Naive thymus-derived CD4-positive, alpha-beta T cell (primary cell): ENCODE results near the gene KRTAP2-3. TPM values are rescaled to one million over a fixed set of nuclear protein-coding genes. Genes with fewer than 3 reads are reported as not detected.
"Not testable (repeated sequence)": the region's sequence is repeated elsewhere in the genome, so short reads cannot be mapped to it uniquely, and the experiment has no call there.

Experiments used
- ATAC-seq: fragments of 150-1000 bp; cut with Tn5 transposase; 2 replicates; pipeline ENCODE4 v1.10.0; 2021; ENCODE audit warnings: mild to moderate bottlenecking, moderate library complexity
- CTCF ChIA-PET: fragments of 350-600 bp; sonication (Branson Sonifier 250); formaldehyde crosslinking; loops from one replicate; lab custom pipeline; 2021; ENCODE audit warnings: antibody characterized with exemption; lab: Charles Lee
- POLR2A ChIA-PET: fragments of 350-600 bp; sonication (Branson Sonifier 250); formaldehyde crosslinking; loops from one replicate; lab custom pipeline; 2021; ENCODE audit warnings: antibody characterized with exemption, inconsistent platforms; lab: Charles Lee
- DNase-seq, 9 donors: peaks; one replicate each; pipeline versions ENCODE4 v3.0.0 to v3.0.0-alpha.2; 2020 to 2022; ENCODE audit warnings: mixed read lengths in 1 of 9
- H3K27ac ChIP-seq: one replicate; pipeline ENCODE4 v1.7.0; 2013; ENCODE audit warnings: mild to moderate bottlenecking, low read depth, low read length, moderate library complexity
- H3K27me3 ChIP-seq, 2 donors: one replicate each; pipeline ENCODE4 v1.7.0; 2013; ENCODE audit warnings: low read length in 2 of 2, mild to moderate bottlenecking in 2 of 2, moderate library complexity in 2 of 2; ENCODE audit not compliant: control insufficient read depth in 2 of 2, insufficient read depth in 2 of 2
- H3K36me3 ChIP-seq, 3 experiments: 1 replicate in 2 of 3; 2 replicates in 1 of 3; pipeline ENCODE4 v1.7.0; 2013; ENCODE audit warnings: low read length in 3 of 3, mild to moderate bottlenecking in 3 of 3, moderate library complexity in 1 of 3; ENCODE audit not compliant: insufficient read depth in 3 of 3, control insufficient read depth in 2 of 3
- H3K4me1 ChIP-seq, 2 donors: one replicate each; pipeline ENCODE4 v1.7.0; 2013; ENCODE audit warnings: low read length in 2 of 2, mild to moderate bottlenecking in 2 of 2, moderate library complexity in 1 of 2; ENCODE audit not compliant: control insufficient read depth in 2 of 2, insufficient read depth in 2 of 2
- H3K4me3 ChIP-seq: 2 replicates; pipeline ENCODE4 v1.7.0; 2013; ENCODE audit warnings: mild to moderate bottlenecking, low read length
- H3K9me3 ChIP-seq, 3 experiments: 1 replicate in 2 of 3; 2 replicates in 1 of 3; pipeline ENCODE4 v1.7.0; 2013; ENCODE audit warnings: low read length in 3 of 3; ENCODE audit not compliant: control insufficient read depth in 2 of 3
- H3K27ac Mint-ChIP-seq, 9 donors: one replicate each; pipeline ENCODE4 v1.8.0; 2020 to 2022; ENCODE audit warnings: mixed read lengths in 9 of 9, mild to moderate bottlenecking in 8 of 9, moderate library complexity in 5 of 9, inconsistent platforms in 2 of 9
- H3K27me3 Mint-ChIP-seq, 5 donors: one replicate each; pipeline ENCODE4 v1.8.0; 2021 to 2022; ENCODE audit warnings: mixed read lengths in 5 of 5, mild to moderate bottlenecking in 1 of 5
- H3K36me3 Mint-ChIP-seq, 5 donors: one replicate each; pipeline ENCODE4 v1.8.0; 2020 to 2022; ENCODE audit warnings: mixed read lengths in 5 of 5, mild to moderate bottlenecking in 3 of 5, inconsistent platforms in 1 of 5
- H3K4me1 Mint-ChIP-seq, 7 donors: one replicate each; pipeline ENCODE4 v1.8.0; 2020 to 2022; ENCODE audit warnings: mixed read lengths in 7 of 7, mild to moderate bottlenecking in 3 of 7, inconsistent platforms in 1 of 7
- H3K4me3 Mint-ChIP-seq, 10 donors: one replicate each; pipeline ENCODE4 v1.8.0; 2020 to 2022; ENCODE audit warnings: mild to moderate bottlenecking in 10 of 10, mixed read lengths in 10 of 10, moderate library complexity in 6 of 10, inconsistent platforms in 2 of 10
- H3K9me3 Mint-ChIP-seq, 11 donors: one replicate each; pipeline ENCODE4 v1.8.0; 2020 to 2022; ENCODE audit warnings: mixed read lengths in 11 of 11, mild to moderate bottlenecking in 4 of 11, inconsistent platforms in 1 of 11, moderate library complexity in 1 of 11
- intact Hi-C, 2 donors: fragments of 100-400 bp; cut with micrococcal nuclease; formaldehyde crosslinking; loops; one replicate each; pipeline ENCODE4 v1.15.1; 2023
- polyA plus RNA-seq, 2 donors: library from polyadenylated mRNA; unstranded; fragments of 300-500 nt; fragmentation: Illumina TruSeq; gene quantifications; one replicate each; pipeline ENCODE4 v1.2.3, GENCODE V29; 2021
- total RNA-seq, 6 experiments: library from RNA in 5 of 6; stranded (reverse) in 5 of 6; gene quantifications; 1 replicate in 5 of 6; 2 replicates in 1 of 6; pipeline ENCODE4 v1.2.3 and lab custom pipeline; 2021 to 2026

KRTAP2-3 gene, protein sequence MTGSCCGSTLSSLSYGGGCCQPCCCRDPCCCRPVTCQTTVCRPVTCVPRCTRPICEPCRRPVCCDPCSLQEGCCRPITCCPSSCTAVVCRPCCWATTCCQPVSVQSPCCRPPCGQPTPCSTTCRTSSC
- total RNA-seq (not detected), polyA plus RNA-seq (not detected), total RNA-seq (lab: John Stamatoyannopoulos, UW) (not detected)

DNA sequence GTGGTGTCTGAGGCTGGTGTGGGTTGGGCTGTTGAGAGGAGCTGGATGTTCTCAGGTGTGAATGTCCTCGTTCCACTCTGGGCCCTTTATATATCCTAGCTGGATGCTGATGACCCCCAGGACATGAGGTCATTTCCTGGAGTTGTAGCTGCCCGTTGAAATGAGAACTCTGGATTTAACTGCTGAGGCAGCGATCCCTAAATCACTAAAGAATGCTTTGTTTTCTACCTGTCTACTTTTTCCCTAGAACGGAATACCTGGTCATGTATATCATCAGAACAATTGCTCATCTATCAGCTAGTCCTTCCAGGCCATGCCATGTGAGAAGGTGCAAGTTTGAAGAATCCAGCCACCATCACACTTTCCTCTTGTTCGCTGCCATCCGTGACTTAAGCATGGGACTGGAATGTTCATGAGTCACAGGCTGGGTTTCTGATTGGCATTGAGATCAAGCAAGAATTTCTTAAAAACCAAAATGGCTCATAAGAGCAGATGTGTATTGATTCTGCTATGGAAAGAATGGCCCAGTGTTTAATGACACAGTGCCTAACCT is at the start of gene KRTAP2-3:
Gene KRTAP2-3, minus strand, starts transcription at position 63 of the 553 bp plus-strand sequence. CDS start 64 bp downstream, outside the sequence.
- Mint-ChIP-seq H3K9me3 (peaks cover 0 to 8% (median 0%) of the 10 kb centered on the region in 11 donors), H3K36me3 (peaks cover 0 to 3% (median 0%) of the 10 kb centered on the region in 5 donors), H3K4me1 (no peaks in the 10 kb centered on the region), H3K27me3 (peaks cover 26 to 62% (median 42%) of the 10 kb centered on the region in 5 donors), H3K27ac (no peak within 1 kb of the TSS), H3K4me3 (no peak within 1 kb of the TSS)
- ChIA-PET CTCF (no interaction called here), POLR2A (no interaction called here)
- H3K27ac ChIP-seq, result no peak within 1 kb of the TSS
- ATAC-seq, result no peak
- H3K27me3 ChIP-seq, result no peaks in the 10 kb centered on the region
- H3K4me1 ChIP-seq, result no peaks in the 10 kb centered on the region
- no peak for DNase-seq
- no peaks in the 10 kb centered on the region for H3K9me3 ChIP-seq
- no peaks in the 10 kb centered on the region for H3K36me3 ChIP-seq
- intact Hi-C loops, result no loop called here
- H3K4me3 ChIP-seq, result no peak within 1 kb of the TSS

DNA sequence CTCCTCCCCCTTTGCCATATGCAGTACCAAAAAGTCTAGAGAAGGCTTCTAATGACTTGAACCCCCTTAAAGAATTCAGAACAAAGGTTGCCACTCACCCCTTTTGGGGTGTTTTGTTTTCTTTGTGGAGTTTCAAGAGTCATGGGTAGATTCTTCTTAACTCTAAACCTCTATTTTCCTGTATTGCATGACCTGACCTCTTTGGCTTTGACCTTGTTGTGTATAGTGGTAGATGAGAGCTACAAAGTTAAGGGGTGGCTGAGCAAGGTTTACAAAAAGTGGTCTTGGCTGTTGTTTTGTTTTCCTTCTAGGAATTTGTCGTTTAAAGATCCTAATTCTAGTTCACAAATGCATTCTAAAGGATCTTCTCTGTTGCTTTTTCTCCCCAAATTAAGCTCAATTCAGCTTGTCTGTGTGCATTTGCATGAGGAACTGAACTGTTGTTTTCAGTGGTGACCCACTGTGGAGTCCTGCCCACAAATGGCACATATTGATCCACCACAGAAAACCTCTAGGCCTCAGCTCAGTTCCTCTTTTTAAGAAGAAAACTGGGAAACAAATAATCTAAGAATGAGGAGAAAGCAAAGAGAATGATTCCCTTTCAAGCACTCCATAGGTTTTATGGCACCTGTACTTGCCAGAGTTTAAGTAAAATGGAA is 48.9 kb upstream of the KRTAP2-3 start:
- H3K27ac ChIP-seq, ATAC-seq, H3K9me3 ChIP-seq, intact Hi-C loops, H3K4me3 ChIP-seq, DNase-seq, H3K27me3 ChIP-seq, H3K4me1 ChIP-seq, H3K36me3 ChIP-seq: not testable (repeated sequence)
- ChIA-PET CTCF (interaction anchor here (0.9 kb wide), 1 partner anchor 214 kb away, joined by 3 read pairs; no protein-coding TSS in a partner anchor), POLR2A (interaction anchor here (0.7 kb wide), 1 partner anchor 42 kb away, joined by 4 read pairs; no protein-coding TSS in a partner anchor)
- Mint-ChIP-seq H3K4me3 (peak overlapping the region in 3 of 10 donors; percentile 33 to 42 (median 39)), H3K27ac (peak overlapping the region in 1 of 9 donors; percentile 23), H3K27me3 (peaks cover 0 to 12% (median 6%) of the 10 kb centered on the region in 5 donors), H3K4me1 (peaks cover 0 to 21% (median 12%) of the 10 kb centered on the region in 7 donors), H3K9me3 (peaks cover 0 to 22% (median 4%) of the 10 kb centered on the region in 11 donors), H3K36me3 (peaks cover 0 to 11% (median 5%) of the 10 kb centered on the region in 5 donors)

DNA sequence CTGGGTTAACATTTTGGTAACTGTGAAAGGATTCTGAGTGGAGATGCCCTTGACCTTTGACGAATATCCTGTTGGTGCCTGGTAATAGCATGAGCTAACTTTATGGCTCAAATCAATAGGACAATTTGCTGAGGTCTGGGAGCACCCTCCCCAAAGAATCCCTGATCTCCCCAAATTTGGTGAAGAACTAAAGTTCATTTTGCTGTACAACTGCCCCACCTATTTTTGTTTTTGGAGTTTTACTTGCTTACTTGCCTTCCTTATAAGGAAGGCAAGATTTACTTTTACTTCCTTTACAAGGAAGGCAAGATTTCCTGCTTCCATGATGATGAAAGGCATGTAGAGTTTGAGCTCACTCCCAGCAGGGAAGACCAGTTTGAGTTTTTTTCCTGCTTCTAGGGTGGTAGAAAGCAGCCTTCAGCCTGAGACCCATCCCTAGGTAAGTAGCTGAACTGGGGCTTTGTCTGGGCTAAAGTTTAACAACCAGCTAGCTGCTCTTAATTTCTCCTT is 48.1 kb upstream of the KRTAP2-3 start:
- intact Hi-C loops, result loop anchor here in 1 of 2 donors (1.0 kb wide), 1 partner anchor 21 kb away; no protein-coding TSS in a partner anchor
- Mint-ChIP-seq H3K4me3 (peak overlapping the region in 1 of 10 donors; percentile 16), H3K9me3 (peaks cover 0 to 16% (median 3%) of the 10 kb centered on the region in 11 donors), H3K27me3 (peaks cover 0 to 12% (median 6%) of the 10 kb centered on the region in 5 donors), H3K4me1 (peaks cover 0 to 25% (median 12%) of the 10 kb centered on the region in 7 donors), H3K27ac (peak overlapping the region in 1 of 9 donors; percentile 26), H3K36me3 (peaks cover 0 to 9% (median 5%) of the 10 kb centered on the region in 5 donors)
- Histone ChIP-seq H3K27me3 (no peaks in the 10 kb centered on the region), H3K9me3 (no peaks in the 10 kb centered on the region), H3K4me3 (no peak overlapping the region), H3K4me1 (peaks cover 0 to 7% of the 10 kb centered on the region in 2 donors), H3K36me3 (no peaks in the 10 kb centered on the region), H3K27ac (no peak overlapping the region)
- ChIA-PET POLR2A (interaction anchor here (0.7 kb wide), 1 partner anchor 43 kb away, joined by 4 read pairs; no protein-coding TSS in a partner anchor), CTCF (interaction anchor here (0.9 kb wide), 1 partner anchor 214 kb away, joined by 3 read pairs; no protein-coding TSS in a partner anchor)
- DNase-seq, result no peak
- no peak for ATAC-seq

DNA sequence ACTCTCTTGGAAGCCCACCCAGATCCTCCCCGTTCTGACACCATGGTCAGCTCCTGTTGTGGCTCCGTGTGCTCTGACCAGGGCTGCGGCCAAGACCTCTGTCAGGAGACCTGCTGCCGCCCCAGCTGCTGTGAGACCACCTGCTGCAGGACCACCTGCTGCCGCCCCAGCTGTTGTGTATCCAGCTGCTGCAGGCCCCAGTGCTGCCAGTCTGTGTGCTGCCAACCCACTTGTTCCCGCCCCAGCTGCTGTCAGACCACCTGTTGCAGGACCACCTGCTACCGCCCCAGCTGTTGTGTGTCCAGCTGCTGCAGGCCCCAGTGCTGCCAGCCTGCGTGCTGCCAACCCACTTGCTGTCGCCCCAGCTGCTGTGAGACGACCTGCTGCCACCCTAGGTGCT is 45.4 kb upstream of the KRTAP2-3 start, which contains the start of gene KRTAP4-9:
Gene KRTAP4-9, plus strand, starts transcription at position 43 of the 400 bp plus-strand sequence. Its CDS starts 0 bp downstream, at position 43.
- POLR2A ChIA-PET, H3K36me3 ChIP-seq, H3K27ac ChIP-seq, DNase-seq, H3K4me3 ChIP-seq, H3K36me3 Mint-ChIP-seq, intact Hi-C loops, H3K9me3 Mint-ChIP-seq, H3K4me1 ChIP-seq, ATAC-seq, H3K4me3 Mint-ChIP-seq, CTCF ChIA-PET, H3K27me3 ChIP-seq, H3K9me3 ChIP-seq: not testable (repeated sequence)
- Mint-ChIP-seq H3K27me3 (peaks cover 0 to 12% (median 6%) of the 10 kb centered on the region in 5 donors), H3K27ac (peak within 1 kb of the TSS in 1 of 9 donors; percentile 49), H3K4me1 (peaks cover 0 to 43% (median 16%) of the 10 kb centered on the region in 7 donors)

DNA sequence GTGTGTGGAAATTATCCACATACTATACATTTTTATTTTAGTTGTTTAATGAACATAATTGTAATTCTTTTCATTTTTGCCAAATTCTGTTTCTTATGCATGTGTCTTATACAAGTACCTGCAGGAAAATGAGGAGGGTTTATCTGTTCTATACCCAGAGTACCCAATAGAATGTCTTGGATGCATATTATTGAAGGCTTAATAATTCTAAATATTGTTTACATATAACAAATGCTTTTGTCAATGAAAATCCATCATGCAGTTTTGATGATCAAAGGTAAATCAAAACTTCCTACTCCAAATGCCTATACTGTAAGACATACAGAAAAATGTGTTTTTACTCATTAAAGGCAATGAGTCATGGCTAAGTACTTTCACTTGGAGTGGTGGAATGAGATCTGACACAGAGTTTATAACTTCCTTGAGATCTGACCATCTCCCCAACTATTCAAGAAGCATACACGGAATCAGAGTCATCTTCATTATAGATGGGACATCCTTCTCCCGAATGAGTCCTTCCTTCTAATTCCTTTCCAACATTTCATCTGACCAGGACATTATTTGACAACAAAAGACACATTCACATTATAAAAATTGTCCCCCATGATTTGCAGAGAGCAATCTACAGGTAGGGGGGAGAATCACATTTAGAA is 44.6 kb upstream of the KRTAP2-3 start:
- H3K27me3 Mint-ChIP-seq, result peaks cover 0 to 13% (median 6%) of the 10 kb centered on the region in 5 donors
- H3K4me3 Mint-ChIP-seq, H3K4me3 ChIP-seq, H3K4me1 ChIP-seq, H3K36me3 ChIP-seq, POLR2A ChIA-PET, ATAC-seq, H3K36me3 Mint-ChIP-seq, H3K27me3 ChIP-seq, intact Hi-C loops, DNase-seq, H3K27ac Mint-ChIP-seq, H3K9me3 Mint-ChIP-seq, CTCF ChIA-PET, H3K27ac ChIP-seq, H3K9me3 ChIP-seq: not testable (repeated sequence)
- H3K4me1 Mint-ChIP-seq, result peaks cover 0 to 47% (median 24%) of the 10 kb centered on the region in 7 donors

DNA sequence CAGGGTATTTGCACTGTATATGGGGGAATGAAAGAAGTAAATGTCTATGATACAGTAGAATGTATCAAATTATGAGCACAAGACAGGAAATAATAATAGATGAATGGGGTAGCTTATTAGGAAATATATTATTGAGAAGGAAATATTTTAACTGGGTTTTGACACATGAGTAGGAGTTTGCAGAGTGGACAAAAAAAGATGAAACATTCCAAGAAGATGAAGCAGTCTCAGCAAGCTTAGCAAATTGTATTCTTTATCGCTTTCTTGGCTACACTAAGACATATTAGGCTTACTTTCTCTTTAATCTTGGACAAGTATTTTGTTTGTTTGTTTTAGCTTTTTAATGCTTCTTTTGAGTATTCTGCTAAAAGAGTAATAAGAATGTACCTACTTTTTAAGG is 44.0 kb upstream of the KRTAP2-3 start:
- CTCF ChIA-PET, result no interaction called here
- intact Hi-C loops, result no loop called here

More for the DNA sequence above, 44.0 kb upstream of the KRTAP2-3 start:
- ATAC-seq (no peak), DNase-seq (no peak)
- H3K27me3 ChIP-seq, result no peaks in the 10 kb centered on the region
- Mint-ChIP-seq H3K27ac (no peak overlapping the region), H3K4me1 (peaks cover 0 to 46% (median 23%) of the 10 kb centered on the region in 7 donors), H3K27me3 (peaks cover 0 to 12% (median 6%) of the 10 kb centered on the region in 5 donors), H3K36me3 (peaks cover 0 to 4% (median 0%) of the 10 kb centered on the region in 5 donors), H3K9me3 (peaks cover 0 to 4% (median 0%) of the 10 kb centered on the region in 11 donors), H3K4me3 (no peak overlapping the region)
- no peaks in the 10 kb centered on the region for H3K9me3 ChIP-seq
- POLR2A ChIA-PET, result no interaction called here
- no peak overlapping the region for H3K27ac ChIP-seq
- no peaks in the 10 kb centered on the region for H3K36me3 ChIP-seq
- H3K4me3 ChIP-seq, result no peak overlapping the region
- H3K4me1 ChIP-seq, result peaks cover 0 to 7% of the 10 kb centered on the region in 2 donors
